Mesendoderm (in vitro differentiated cells): ENCODE results near the gene MRPL3.

ENCODE experiments used
- DNase-seq: peaks from one replicate; pipeline ENCODE4 v3.0.0; 2013
- H2AK5ac ChIP-seq: 2 replicates; pipeline ENCODE4 v1.6.1; 2013; ENCODE audit warnings: low read length, inconsistent platforms
- H2BK120ac ChIP-seq: 2 replicates; pipeline ENCODE4 v1.6.1; 2013; ENCODE audit warnings: low read depth, mild to moderate bottlenecking, low read length, moderate library complexity, mixed read lengths
- H2BK15ac ChIP-seq: replicated peaks from 2 replicates; pipeline ENCODE4 v1.6.1; 2013; ENCODE audit warnings: low read depth, mild to moderate bottlenecking, moderate library complexity
- H2BK5ac ChIP-seq: 2 replicates; pipeline ENCODE4 v1.6.1; 2013; ENCODE audit warnings: low read length, inconsistent platforms
- H3K18ac ChIP-seq: 2 replicates; pipeline ENCODE4 v1.6.1; 2013; ENCODE audit warnings: mild to moderate bottlenecking, low read length, mixed read lengths
- H3K23ac ChIP-seq: one replicate; pipeline ENCODE4 v1.6.1; 2013; ENCODE audit warnings: low read length
- H3K27ac ChIP-seq: 2 replicates; pipeline ENCODE4 v1.5.1; 2013; ENCODE audit warnings: low read depth, mild to moderate bottlenecking, inconsistent platforms, low read length, moderate library complexity
- H3K27me3 ChIP-seq: 2 replicates; pipeline ENCODE4 v1.6.1; 2013; ENCODE audit warnings: low read length, control low read depth, mild to moderate bottlenecking, inconsistent platforms; ENCODE audit not compliant: insufficient read depth, poor library complexity
- H3K36me3 ChIP-seq: 2 replicates; pipeline ENCODE4 v1.6.1; 2013; ENCODE audit warnings: low read length, inconsistent platforms; ENCODE audit not compliant: control insufficient read depth, insufficient read depth
- H3K4ac ChIP-seq: one replicate; pipeline ENCODE4 v1.6.1; 2013; ENCODE audit warnings: low read depth, mild to moderate bottlenecking, low read length, moderate library complexity
- H3K4me1 ChIP-seq: 2 replicates; pipeline ENCODE4 v1.6.1; 2013; ENCODE audit warnings: low read depth, low read length, inconsistent platforms; ENCODE audit not compliant: control insufficient read depth
- H3K4me2 ChIP-seq: 2 replicates; pipeline ENCODE4 v1.6.1; 2013; ENCODE audit warnings: low read length
- H3K4me3 ChIP-seq: 2 replicates; pipeline ENCODE4 v1.5.1; 2013; ENCODE audit warnings: mild to moderate bottlenecking, low read length
- H3K56ac ChIP-seq: one replicate; pipeline ENCODE4 v1.6.1; 2013; ENCODE audit warnings: low read length
- H3K79me1 ChIP-seq: 2 replicates; pipeline ENCODE4 v1.6.1; 2013; ENCODE audit warnings: low read length, inconsistent platforms
- H3K79me2 ChIP-seq: 2 replicates; pipeline ENCODE4 v1.6.1; 2013; ENCODE audit warnings: mild to moderate bottlenecking, low read length; ENCODE audit not compliant: control insufficient read depth, insufficient read depth
- H3K9ac ChIP-seq: 2 replicates; pipeline ENCODE4 v1.6.1; 2013; ENCODE audit warnings: low read length, inconsistent platforms
- H4K5ac ChIP-seq: one replicate; pipeline ENCODE4 v1.6.1; 2013; ENCODE audit warnings: low read length
- H4K8ac ChIP-seq: one replicate; pipeline ENCODE4 v1.6.1; 2013; ENCODE audit warnings: low read depth, mild to moderate bottlenecking, control low read depth, low read length, moderate library complexity
- WGBS: extraction: QIAGEN DNeasy Blood & Tissue Kit; methylation state at CpG from one replicate; pipeline ENCODE4 v1.1.7; 2013; ENCODE audit warnings: low lambda C conversion rate, missing lambda C conversion rate; ENCODE audit not compliant: insufficient coverage; ENCODE audit errors: extremely low coverage; 5-methylcytosine and 5-hydroxymethylcytosine counted together

MRPL3 gene

DNA sequence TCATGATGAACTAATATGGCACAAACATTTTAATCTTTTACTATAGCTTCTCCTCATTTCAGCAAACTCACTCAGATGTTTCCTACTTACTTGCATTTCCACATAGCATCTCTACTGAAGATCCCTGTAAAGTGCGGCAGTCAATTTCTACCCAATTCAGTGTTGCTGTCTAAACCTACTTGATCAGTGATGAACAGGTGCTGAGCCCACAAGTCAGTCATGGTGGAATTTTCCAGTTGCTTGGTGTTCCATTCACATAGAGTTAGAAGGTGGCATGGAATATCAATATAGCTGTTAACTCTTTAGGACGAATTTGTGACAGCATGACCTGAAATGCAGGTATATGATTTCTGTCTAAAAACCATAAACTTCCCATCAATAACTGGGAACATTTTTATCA is 22.7 kb downstream of the MRPL3 start:
- Histone ChIP-seq H2AK5ac (no peak overlapping the region), H4K5ac (no peak overlapping the region), H3K27ac (no peak overlapping the region), H3K4me3 (no peak overlapping the region), H4K8ac (no peak overlapping the region), H3K79me2 (peaks cover 10% of the 10 kb centered on the region), H2BK120ac (no peak overlapping the region), H3K9ac (no peak overlapping the region), H2BK5ac (no peak overlapping the region), H3K79me1 (peaks cover 2% of the 10 kb centered on the region), H3K4me1 (no peaks in the 10 kb centered on the region), H3K23ac (no peak overlapping the region), H3K36me3 (peaks cover 3% of the 10 kb centered on the region), H2BK15ac (no peak overlapping the region), H3K56ac (no peak overlapping the region), H3K4ac (no peak overlapping the region), H3K27me3 (no peaks in the 10 kb centered on the region), H3K4me2 (no peak overlapping the region), H3K18ac (no peak overlapping the region)
- no peak for DNase-seq
- no CpG with 5 or more reads among the region's 2 CpGs for WGBS

DNA sequence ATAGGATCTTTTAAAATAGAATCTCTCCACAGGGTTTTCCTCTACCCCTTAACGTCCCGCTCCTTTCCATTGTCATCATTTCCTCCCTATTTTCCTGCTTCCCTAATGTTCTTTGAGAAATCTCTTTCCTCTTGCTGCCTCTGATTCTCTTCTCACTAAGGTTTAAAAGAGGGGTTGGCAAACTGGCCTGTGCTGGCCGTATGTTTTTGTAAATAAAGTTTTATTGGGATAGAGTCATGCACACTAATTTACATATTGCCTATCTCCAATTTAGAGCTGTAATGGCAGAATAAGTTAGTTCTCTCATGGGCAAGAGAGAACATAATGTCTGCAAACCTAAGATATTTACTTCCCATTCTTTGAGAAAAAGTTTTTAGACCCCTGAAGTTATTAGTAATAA is 25.0 kb downstream of the MRPL3 start:
- H3K79me1 ChIP-seq: peaks cover 4% of the 10 kb centered on the region
- H3K23ac ChIP-seq: no peak overlapping the region
- no peaks in the 10 kb centered on the region for H3K4me1 ChIP-seq
- H2BK5ac ChIP-seq: no peak overlapping the region
- H4K5ac ChIP-seq: no peak overlapping the region
- H3K4ac ChIP-seq: no peak overlapping the region
- no peak overlapping the region for H3K27ac ChIP-seq
- no peak overlapping the region for H3K4me3 ChIP-seq
- H3K9ac ChIP-seq: no peak overlapping the region
- no peak overlapping the region for H4K8ac ChIP-seq
- H3K36me3 ChIP-seq: peaks cover 1% of the 10 kb centered on the region
- H3K18ac ChIP-seq: no peak overlapping the region
- H3K27me3 ChIP-seq: no peaks in the 10 kb centered on the region
- H3K79me2 ChIP-seq: peaks cover 11% of the 10 kb centered on the region
- WGBS: no CpG with 5 or more reads among the region's 3 CpGs
- no peak overlapping the region for H2BK15ac ChIP-seq
- no peak for DNase-seq
- no peak overlapping the region for H3K56ac ChIP-seq
- H3K4me2 ChIP-seq: no peak overlapping the region
- no peak overlapping the region for H2BK120ac ChIP-seq
- H2AK5ac ChIP-seq: no peak overlapping the region

GRCh38 chr3:131474115-131474514 is 28.7 kb downstream of the MRPL3 start:
- Histone ChIP-seq H3K56ac (no peak overlapping the region), H3K4ac (no peak overlapping the region), H3K27ac (no peak overlapping the region), H3K79me2 (peaks cover 8% of the 10 kb centered on the region), H3K36me3 (peaks cover 1% of the 10 kb centered on the region), H3K18ac (no peak overlapping the region), H2BK120ac (no peak overlapping the region), H3K79me1 (peaks cover 6% of the 10 kb centered on the region), H2BK5ac (no peak overlapping the region), H3K4me2 (no peak overlapping the region), H2BK15ac (no peak overlapping the region), H3K9ac (no peak overlapping the region), H2AK5ac (no peak overlapping the region), H3K4me1 (no peaks in the 10 kb centered on the region), H4K5ac (no peak overlapping the region), H4K8ac (no peak overlapping the region), H3K27me3 (no peaks in the 10 kb centered on the region), H3K23ac (no peak overlapping the region), H3K4me3 (no peak overlapping the region)
- no peak for DNase-seq

DNA sequence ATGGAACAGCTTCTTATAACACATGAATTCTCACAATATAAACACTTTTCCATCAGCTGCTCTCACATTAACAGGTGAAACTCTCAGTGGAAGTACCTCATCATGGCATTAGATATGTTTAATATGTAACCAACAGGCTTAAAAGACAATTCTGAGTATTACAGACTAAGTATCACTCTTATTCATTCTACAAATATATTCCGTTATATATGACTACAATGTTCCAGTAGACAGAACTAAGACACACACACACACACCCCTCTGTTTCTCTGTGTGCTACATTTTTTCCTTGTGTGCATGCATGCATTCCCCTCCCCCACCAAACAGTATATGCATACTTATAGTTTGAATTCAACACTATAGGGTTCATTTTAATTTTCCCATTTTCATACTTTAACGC is 32.4 kb downstream of the MRPL3 start:
- H3K36me3 ChIP-seq: peaks cover 1% of the 10 kb centered on the region
- H3K4me3 ChIP-seq: no peak overlapping the region
- no peak overlapping the region for H3K18ac ChIP-seq
- no peak overlapping the region for H3K4ac ChIP-seq
- no peak overlapping the region for H2BK5ac ChIP-seq
- H3K79me2 ChIP-seq: peaks cover 6% of the 10 kb centered on the region
- H3K23ac ChIP-seq: no peak overlapping the region
- H3K79me1 ChIP-seq: peaks cover 6% of the 10 kb centered on the region
- no peak overlapping the region for H3K9ac ChIP-seq
- DNase-seq: no peak
- H4K8ac ChIP-seq: no peak overlapping the region
- H2BK120ac ChIP-seq: no peak overlapping the region
- no peak overlapping the region for H2AK5ac ChIP-seq
- no peak overlapping the region for H3K56ac ChIP-seq
- 100% methylated on average over 1 of the region's 2 CpGs for whole genome bisulfite sequencing
- no peaks in the 10 kb centered on the region for H3K27me3 ChIP-seq
- H4K5ac ChIP-seq: no peak overlapping the region
- H3K4me1 ChIP-seq: no peaks in the 10 kb centered on the region
- no peak overlapping the region for H3K4me2 ChIP-seq
- H2BK15ac ChIP-seq: no peak overlapping the region
- H3K27ac ChIP-seq: no peak overlapping the region

DNA sequence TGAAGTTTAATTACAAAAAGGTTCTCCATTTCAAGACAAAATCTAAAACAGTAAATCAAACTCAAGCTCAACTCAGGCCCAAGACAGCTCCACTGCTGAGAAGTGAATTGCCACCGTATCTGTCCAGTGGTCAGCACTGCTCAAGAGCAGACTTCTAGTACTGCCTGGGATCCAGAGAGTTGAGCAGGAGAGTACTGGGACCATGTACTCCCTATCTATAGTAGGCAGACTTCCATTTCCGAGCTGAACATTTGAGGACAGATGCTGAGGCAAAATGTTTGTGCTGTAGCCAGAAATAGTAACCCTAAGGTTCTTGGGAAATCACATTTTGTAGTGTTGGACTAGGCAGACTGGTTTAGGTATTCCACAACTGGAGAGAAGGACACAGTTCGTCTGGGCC is 44.1 kb downstream of the MRPL3 start:
- H2BK15ac ChIP-seq: no peak overlapping the region
- no CpG with 5 or more reads among the region's 3 CpGs for WGBS
- no peak overlapping the region for H3K18ac ChIP-seq

GRCh38 chr3:131457220-131457619 is 45.6 kb downstream of the MRPL3 start:
- H3K56ac ChIP-seq: no peak overlapping the region
- H3K18ac ChIP-seq: no peak overlapping the region
- DNase-seq: no peak
- H2AK5ac ChIP-seq: no peak overlapping the region
- H3K79me2 ChIP-seq: no peaks in the 10 kb centered on the region
- no peak overlapping the region for H3K9ac ChIP-seq
- H3K23ac ChIP-seq: no peak overlapping the region
- no peaks in the 10 kb centered on the region for H3K27me3 ChIP-seq
- no peak overlapping the region for H4K5ac ChIP-seq
- no peak overlapping the region for H3K4me3 ChIP-seq
- no peak overlapping the region for H2BK5ac ChIP-seq
- H3K4me1 ChIP-seq: no peaks in the 10 kb centered on the region
- H3K27ac ChIP-seq: no peak overlapping the region
- H3K36me3 ChIP-seq: peaks cover 2% of the 10 kb centered on the region
- H2BK120ac ChIP-seq: no peak overlapping the region
- no peak overlapping the region for H2BK15ac ChIP-seq
- no peak overlapping the region for H3K4me2 ChIP-seq
- no peak overlapping the region for H3K4ac ChIP-seq
- no CpG with 5 or more reads among the region's 1 CpG for WGBS
- H3K79me1 ChIP-seq: no peaks in the 10 kb centered on the region
- H4K8ac ChIP-seq: no peak overlapping the region

More for the DNA sequence above, 44.1 kb downstream of the MRPL3 start:
- H3K9ac ChIP-seq: no peak overlapping the region
- H3K56ac ChIP-seq: no peak overlapping the region
- H4K8ac ChIP-seq: no peak overlapping the region
- no peaks in the 10 kb centered on the region for H3K4me1 ChIP-seq
- H3K23ac ChIP-seq: no peak overlapping the region
- H3K4me3 ChIP-seq: no peak overlapping the region
- no peaks in the 10 kb centered on the region for H3K79me2 ChIP-seq
- no peak overlapping the region for H3K4ac ChIP-seq
- no peak overlapping the region for H2AK5ac ChIP-seq
- no peak overlapping the region for H2BK120ac ChIP-seq
- H2BK5ac ChIP-seq: no peak overlapping the region
- no peak overlapping the region for H4K5ac ChIP-seq
- no peaks in the 10 kb centered on the region for H3K79me1 ChIP-seq
- no peak overlapping the region for H3K27ac ChIP-seq
- peaks cover 2% of the 10 kb centered on the region for H3K36me3 ChIP-seq
- no peak overlapping the region for H3K4me2 ChIP-seq
- no peak for DNase-seq
- no peaks in the 10 kb centered on the region for H3K27me3 ChIP-seq
